ENCODE data around the gene DNAAF5.

The DNAAF5 gene

DNA sequence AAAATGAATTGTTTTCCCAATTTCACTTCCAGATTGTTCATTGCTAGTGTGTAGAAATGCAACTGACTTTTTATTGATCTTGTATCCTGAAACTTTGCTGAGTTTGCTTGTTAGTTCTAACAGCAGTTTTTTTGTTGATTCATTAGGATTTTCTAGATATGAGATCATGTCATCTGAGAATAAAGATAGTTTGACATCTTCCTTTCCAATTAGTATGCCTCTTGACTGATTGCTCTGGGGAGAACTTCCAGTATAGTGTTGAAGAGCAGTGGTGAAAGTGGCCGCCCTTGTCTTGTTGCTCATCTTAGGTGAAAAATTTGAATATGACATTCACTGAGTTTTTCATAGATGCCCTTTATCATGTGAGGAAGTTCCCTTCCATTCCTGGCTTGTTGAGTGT, 93.8 kb downstream of the DNAAF5 start:
- no peak for DNase-seq

DNA sequence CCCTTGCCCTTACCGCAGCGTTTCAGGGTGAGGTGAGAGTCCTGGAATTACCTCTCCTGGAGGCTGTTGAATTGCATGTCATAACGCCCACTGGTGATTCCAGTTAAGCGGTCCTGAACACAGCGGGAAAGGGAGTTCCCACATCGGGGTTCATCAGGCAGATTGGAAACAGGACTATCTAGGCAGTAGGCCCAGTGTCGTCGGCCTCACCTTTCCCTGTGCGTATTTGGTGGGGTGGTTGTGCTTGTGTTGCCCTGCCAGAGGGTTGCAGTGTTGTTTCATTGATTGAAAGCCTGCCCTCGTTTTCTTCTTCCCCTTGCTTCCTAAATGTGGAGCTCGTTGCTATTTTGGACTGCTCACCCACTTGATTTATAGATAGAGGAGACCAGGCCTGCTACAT, 95.2 kb downstream of the DNAAF5 start:
- no peak for DNase-seq

DNA sequence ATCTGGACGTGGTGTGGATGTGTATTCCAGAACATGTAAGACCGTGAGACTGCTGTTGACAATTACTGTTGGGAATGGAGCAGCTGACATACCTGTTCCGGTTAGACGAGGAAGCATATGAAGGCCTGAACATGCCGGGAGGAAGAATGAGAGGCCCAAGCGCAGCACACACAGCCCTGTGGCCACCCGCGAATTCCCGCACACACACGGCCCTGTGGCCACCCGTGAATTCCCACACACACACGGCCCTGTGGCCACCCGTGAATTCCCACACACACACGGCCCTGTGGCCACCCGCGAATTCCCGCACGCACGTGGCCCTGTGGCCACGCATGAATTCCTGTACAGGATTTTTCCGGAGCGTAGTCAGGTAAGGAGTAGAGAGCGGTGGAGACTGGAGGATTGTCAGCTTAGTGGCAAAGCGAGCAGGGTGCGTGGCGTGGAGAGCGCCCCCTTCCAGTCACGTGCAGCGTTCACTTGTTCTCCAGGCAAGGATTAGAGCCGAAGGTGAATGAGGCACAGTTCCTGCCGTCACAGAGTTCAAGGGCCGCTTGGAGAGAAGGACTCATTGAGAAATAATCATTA, 96.3 kb downstream of the DNAAF5 start:
- no peak for DNase-seq

DNA sequence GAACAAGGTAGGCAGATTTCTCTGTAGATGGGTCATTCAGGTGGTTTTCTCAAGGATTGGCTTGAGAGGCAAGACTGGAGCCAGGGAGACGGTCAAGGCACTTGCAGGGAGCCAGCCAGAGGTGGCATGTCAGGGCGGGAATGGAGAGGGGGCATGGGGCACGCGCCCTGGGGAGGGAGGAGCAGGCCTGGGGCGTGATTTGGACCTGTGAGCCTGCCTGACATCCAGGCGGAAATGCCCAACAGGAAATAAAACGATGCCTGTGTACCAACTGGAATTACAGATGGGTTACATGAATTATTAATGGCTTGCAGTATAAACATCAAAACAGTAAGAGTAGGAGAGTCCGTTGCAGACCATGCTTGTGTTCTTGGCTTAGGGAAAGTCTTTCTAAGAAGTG, 97.2 kb downstream of the DNAAF5 start:
- DNase-seq, result no peak

DNA sequence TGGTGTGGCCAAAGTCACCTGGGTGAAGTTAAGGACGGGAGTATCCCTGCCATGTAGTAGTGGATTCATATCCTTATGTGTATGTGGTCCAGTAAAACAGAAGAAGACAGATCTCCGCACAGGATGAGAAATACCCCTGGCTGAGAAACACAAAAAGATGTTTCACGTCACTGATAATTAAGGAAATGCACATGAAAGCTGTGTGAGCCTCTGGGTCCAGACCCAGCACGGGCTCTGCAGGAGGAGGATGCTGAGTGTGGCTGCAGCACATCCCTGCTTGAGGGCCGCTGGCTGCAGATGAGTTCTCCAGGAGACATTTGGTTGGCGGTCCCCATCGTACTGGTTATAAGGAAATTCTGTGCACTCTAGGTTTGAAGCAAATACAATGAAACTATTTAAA, 97.6 kb downstream of the DNAAF5 start:
- DNase-seq, result no peak

DNA sequence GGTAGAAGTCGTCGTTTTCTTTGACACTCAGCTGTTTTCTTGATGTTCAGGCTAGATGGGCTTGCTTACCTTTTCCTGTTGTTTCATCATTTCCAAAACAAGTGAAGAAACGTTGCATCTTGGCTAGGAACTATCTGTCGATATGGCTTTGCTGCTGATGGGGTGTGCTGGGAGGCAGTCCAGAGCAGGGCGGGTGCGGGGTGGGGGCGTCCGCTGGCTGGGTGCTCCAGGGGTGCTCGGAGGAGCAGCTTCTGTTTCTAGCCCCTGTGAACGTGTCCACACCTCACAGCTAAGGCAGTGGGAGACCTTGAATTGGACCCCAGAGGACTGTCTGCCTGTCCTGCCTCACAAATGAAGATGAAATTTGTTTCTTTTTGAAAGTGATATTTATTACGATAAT, 98.2 kb downstream of the DNAAF5 start:
- no peak for DNase-seq

DNA sequence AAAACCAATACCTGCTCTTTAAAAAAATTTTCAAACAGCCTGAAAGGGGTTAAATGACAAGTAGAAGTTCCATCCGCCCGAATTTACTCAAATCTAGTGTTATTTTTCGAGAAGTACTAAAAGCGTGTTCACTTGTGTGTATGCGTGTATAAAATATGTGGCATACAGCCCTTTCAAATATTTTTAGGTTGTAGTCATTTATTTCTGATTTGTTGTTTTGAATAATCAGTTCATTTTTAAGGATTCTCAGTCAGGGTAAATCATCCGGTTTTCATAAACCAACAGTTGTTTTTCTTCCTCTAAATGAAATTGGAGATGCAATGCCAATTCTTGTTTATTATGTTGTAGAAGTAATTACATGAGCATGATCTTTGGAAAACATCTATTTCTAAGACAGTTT, 98.9 kb downstream of the DNAAF5 start:
- DNase-seq, result no peak

DNA sequence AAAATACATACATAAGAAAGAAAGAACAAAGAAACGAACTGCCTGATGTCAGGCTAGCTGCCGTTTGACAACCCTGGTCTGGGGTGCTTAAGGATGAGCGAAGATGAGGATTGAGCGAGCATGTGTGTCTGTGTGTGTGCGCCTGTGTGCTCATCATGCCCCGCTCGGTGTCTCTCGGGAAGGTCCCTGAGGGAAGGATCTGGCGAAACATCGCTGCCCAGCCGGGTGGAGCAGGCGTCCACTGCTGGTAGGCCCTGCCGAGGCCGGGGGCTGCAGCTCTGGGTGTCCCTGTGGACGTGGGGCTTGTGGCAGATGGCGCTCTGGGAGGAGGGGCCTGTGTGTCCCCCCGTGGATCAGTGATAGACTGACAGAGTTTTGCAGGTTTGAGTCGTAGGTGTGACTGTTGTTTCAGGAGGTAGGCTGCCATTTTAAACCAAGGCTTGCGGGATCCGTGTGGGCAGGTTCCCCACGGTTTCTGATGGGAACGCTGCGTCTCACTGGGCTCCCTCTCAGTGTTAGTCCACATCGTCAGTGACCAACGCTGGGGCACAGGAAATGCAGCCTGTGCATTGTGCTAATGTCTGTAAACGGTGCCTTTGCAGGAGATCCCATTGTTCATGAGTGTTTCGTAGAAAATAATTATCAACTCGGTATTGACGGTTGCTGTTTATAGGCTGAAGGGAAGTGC, 99.9 kb downstream of the DNAAF5 start:
- no peak for DNase-seq

DNA sequence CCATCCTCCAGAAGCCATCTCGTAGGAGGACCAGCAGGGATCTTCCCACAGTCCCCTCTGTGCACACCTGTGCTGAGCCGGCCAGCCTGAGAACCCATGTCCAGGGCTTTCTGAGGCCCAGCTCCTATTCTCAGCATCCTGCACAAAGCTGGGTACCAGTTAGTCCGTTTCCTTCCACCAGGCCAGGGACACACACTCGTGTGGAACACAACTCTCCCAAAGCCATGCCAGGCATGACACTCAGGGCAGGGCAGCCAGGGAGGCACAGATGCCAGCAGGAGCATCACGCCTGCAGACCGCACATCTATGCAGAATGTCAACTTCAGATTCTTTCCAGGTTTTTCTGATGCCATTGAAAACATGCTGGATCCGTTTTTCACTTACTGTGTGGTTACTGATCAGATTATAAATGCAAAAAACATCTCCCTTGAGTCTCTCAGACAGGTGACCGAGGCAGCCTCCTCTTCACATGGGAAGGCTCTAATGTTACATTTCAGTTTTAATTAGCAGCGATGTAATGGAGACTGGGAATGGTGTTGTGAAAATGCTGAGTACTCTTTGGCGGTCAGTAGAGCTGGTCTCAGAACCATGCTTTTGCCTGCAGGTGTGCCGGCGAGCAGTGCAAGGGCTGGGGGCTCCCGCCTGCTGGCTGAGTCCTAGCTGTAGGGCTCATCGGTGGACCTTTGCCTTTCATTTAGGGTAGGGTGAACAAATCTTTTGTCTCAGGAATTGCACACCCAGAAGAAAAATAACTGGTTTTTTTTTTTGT, 102.5 kb downstream of the DNAAF5 start:
- DNase-seq, result no peak

DNA sequence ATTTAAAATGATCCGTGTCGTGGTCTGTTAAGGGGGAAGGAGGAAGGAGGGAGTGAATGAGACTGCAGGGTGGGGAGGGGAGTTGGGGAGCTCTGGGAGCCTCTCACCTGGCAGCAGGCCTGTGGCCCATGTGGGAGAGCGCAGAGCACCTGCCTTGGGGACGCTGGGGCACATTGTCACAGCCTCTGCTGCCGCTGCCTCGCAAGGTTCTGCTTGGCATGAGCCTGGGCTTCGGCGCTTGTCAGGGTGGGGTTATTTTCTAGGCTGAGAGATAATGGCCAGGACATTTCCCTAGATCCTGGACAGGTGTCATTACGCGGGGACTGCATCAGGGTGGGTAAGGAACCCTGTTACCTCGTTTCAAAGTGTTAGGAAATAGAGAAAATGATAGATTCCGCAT, 103.6 kb downstream of the DNAAF5 start:
- DNase-seq, result no peak

DNA sequence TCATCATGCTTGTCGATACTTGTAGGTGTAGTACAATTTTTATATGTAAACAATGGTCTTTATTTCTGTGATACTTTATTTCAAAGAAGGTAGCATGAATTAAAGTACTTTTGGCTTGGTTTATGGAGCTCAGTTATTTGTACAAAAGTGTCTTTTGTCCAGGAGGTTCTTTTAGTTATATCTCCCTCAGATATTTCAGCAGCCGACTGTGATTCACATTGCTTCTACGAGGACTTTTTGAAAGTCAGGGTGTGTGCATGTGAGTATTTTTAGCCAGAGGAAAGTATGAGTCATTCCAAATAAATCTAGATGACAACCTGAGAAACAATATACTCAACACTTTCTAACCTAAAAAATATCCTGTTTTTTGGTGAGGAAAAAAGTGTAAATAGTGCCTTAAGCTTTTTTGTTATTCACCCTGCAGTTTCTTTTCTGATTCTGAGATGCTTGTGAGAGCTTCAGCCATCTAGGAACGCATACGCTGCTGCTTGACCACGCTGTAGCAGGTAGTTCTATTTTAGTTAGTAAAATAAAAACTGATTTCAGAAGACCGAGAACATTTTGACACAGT, 105.2 kb downstream of the DNAAF5 start:
- DNase-seq, result no peak

DNA sequence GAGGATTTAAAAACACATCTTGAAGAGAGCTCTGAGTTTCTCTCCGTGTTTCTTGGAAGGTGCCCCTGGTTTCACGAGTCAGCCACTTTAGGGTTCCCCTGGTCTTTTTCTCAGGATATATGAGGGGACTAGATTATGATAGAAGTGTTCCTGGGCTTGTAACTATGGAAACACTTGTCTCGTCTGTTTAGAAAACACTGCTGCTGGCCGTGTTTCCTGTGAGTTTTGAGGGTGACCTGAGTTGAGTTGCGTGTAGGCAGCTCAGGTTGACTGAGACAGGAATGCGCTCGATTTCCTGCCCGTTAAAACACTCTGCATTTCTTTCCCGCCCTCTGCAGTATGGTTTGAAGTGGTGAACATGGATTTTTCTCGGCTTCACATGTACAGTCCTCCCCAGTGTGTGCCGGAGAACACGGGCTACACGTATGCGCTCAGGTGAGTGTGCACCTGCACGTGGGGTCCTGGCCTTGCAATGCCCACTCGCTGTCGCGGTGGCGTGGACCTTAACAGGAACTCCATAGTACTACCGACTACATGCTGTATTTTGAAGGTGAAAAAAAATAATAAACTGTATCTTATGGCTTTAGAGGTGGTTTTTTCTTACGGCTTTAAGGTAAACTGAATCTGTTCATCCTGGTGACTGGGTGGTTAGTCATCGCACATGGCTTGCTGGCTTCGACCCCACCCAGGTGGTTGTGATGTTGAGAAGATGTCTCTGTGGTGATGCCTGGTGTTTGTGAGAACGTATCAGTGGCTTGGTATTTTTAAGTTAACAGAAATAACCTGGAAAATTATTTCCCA, 105.9 kb downstream of the DNAAF5 start, which contains the start of gene SUN1:
Gene SUN1 (plus strand): TSS at position 310 of the 801 bp plus-strand sequence. CDS start 49 bp downstream, at position 359.
- no peak for DNase-seq

DNA sequence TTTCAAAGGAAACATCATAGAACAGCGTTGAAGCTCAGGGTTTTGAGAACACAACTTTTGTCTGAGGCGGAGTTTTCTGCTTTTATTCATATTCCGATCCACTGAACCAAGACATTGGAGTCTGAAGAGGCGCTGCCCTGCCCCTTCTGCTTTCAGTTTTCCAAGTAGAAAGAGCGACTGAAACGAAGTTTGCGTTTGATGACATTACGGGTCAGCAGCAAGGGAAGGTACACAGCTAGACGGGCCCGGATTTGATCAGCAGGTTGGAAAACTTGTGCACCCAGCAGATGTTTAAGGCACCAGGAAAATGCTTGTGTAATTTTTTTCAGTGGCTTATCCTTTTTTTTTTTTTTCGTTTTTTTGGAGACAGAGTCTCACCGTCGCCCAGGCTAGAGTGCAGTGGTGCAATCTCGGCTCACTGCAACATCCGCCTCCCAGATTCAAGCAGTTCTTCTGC, 106.5 kb downstream of the DNAAF5 start:
- no peak for DNase-seq

DNA sequence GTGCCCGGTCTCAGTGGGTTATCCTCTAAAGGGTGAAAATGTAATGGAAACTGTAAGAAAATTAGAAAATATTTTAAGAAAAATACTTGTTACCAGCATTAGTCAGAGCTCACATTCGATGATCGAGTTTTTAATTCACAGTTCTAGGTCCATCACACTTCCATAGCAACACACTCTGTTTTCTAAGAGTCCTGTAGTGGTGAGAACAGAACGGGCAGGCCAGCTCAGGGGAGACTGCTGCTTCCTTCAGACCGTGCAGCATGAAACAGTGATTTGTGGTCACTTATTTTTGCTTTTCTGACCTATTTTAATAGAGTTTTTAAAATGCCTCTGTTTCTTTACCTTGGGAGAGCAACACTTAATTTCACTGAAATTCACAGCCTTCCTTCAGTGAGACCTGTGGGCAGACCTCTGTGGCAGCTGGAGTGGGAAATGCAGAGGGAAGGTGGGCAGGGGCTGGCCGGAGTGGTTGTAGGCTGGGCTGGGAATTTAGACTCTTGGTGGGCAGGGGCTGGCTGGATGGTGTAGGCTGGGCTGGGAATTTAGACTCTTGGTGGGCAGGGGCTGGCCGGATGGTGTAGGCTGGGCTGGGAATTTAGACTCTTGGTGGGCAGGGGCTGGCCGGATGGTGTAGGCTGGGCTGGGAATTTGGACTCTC, 107.2 kb downstream of the DNAAF5 start:
- no peak for DNase-seq

DNA sequence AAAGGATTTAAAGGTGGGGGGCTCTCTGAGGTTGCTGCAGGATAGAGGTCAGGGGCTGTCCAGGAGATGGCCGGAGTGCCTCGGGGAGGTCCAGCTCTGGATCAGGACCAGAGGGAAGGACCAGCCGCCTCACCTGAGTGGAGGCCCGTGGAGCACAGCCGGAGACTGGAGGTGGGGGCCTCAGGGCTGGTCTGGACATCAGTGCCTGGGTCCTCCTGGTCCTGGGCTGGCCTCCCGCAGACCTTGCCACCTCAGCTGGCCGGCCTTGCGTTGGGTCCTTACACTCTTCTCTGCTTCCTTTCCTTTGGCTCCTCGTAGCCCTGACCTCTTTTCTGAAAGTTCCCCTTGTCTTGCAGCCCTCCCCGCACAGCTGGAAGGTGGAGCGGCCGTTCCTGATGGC, 107.8 kb downstream of the DNAAF5 start:
- no peak for DNase-seq

DNA sequence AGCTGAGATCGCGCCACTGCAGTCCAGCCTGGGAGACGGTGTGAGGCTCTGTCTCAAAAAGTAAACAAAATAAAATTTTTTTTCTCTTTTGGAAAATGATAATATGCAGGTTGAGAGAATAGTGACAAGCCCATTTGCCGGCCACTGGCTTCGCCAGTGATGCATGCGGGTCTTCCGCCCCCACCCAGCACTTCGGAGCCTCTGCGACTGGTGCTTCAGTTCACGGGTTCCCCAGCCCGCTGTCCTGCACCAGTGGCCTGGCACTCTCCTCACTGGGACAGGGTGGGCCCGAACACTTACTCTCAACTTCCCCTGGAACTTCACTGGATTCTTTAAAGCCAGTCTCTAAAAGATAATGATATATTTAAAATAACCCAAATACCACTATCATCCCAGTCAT, 108.5 kb downstream of the DNAAF5 start:
- no peak for DNase-seq

DNA sequence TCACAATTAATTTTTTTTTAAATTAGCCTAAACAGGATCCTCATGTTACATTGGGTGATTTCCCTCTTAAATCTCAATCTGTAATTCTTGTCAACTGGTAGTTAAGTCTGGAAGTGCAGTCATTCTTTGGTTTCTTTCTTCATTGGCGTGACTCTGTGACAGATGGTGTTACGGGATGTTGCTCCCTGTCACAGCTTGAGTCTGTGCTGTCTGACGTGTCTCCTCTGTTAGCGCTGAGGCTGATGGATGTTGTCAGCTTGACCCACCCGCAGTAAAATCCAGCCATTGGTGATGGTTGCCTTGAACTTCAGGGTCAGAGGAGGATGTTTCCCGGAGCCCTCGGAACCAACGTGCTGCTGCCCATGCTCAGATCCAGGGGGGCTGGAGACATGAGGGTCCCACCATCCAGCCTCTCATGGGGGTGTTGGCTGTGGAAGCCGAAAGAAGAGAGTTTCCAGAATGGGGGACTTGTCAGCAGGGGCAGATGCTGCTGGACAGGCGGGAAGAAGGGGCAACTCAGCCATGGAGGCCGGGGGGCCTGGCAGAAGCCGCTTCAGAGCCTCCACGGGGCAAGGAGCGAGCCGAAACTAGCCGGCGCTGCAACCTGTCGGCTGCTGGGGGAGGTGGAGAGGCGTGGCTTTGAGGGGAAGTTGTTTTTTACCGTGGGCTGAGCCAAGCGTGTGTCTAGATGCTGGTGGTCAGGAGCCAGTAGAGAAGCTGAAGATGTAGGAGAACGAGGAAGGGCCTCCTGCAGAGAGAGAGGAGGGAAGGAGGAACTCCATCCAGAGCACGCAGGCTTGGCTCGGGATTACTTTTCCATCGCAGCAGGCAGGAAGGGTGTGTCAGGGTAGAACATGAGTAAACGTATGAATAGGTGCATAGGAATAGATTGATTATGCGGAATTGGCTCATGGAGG, 109.2 kb downstream of the DNAAF5 start:
- no peak for DNase-seq

All from NCI-H526 treated with DMSO at 0.1 percent for 48 hours (cell line).